DOHH2 (cell line): Measurements from ENCODE around the gene KCNAB1.
"Not testable (repeated sequence)": the region's sequence is repeated elsewhere in the genome, so short reads cannot be mapped to it uniquely, and the experiment has no call there.

Experiments
- H3F3A ChIP-seq: fragments of 200-600 bp; sonication (generic), shearing (Covaris generic); 2 replicates; pipeline ENCODE4 v1.6.0; 2016; ENCODE audit warnings: antibody characterized with exemption, mild to moderate bottlenecking; ENCODE audit not compliant: control insufficient read depth, insufficient read depth
- H3K27ac ChIP-seq: fragments of 200-600 bp; sonication (generic); 2 replicates; pipeline ENCODE4 v1.5.1; 2014; ENCODE audit warnings: low read depth, mild to moderate bottlenecking, low read length, moderate library complexity
- H3K27me3 ChIP-seq: fragments of 200-600 bp; sonication (generic); 2 replicates; pipeline ENCODE4 v1.6.1; 2014; ENCODE audit warnings: mild to moderate bottlenecking, low read length, mixed read lengths; ENCODE audit not compliant: control insufficient read depth
- H3K36me3 ChIP-seq: fragments of 200-600 bp; sonication (generic); 2 replicates; pipeline ENCODE4 v1.6.1; 2014; ENCODE audit warnings: mild to moderate bottlenecking, low read length, moderate library complexity, mixed read lengths; ENCODE audit not compliant: control insufficient read depth
- H3K4me1 ChIP-seq: fragments of 200-600 bp; sonication (generic); 2 replicates; pipeline ENCODE4 v1.6.1; 2014; ENCODE audit warnings: mild to moderate bottlenecking, low read length, mixed read lengths; ENCODE audit not compliant: control insufficient read depth
- H3K4me2 ChIP-seq: fragments of 200-600 bp; sonication (generic); 2 replicates; pipeline ENCODE4 v1.6.0; 2014; ENCODE audit warnings: mild to moderate bottlenecking, low read length, moderate library complexity
- H3K4me3 ChIP-seq: fragments of 200-600 bp; sonication (generic); 2 replicates; pipeline ENCODE4 v1.5.1; 2014; ENCODE audit warnings: mild to moderate bottlenecking, low read length, mixed read lengths
- H3K79me2 ChIP-seq: fragments of 200-600 bp; sonication (generic); 2 replicates; pipeline ENCODE4 v1.6.1; 2014; ENCODE audit warnings: mild to moderate bottlenecking, low read length, mixed read lengths; ENCODE audit not compliant: control insufficient read depth
- H3K9me2 ChIP-seq: fragments of 200-600 bp; sonication (generic); replicated peaks from 2 replicates; pipeline ENCODE4 v1.6.1; 2014; ENCODE audit warnings: mild to moderate bottlenecking, low read length, mixed read lengths; ENCODE audit not compliant: control insufficient read depth
- H3K9me3 ChIP-seq: fragments of 200-600 bp; sonication (generic); 2 replicates; pipeline ENCODE4 v1.6.1; 2014; ENCODE audit warnings: antibody characterized with exemption, low read length, mixed read lengths; ENCODE audit not compliant: control insufficient read depth, insufficient read depth
- H4K20me1 ChIP-seq: fragments of 200-600 bp; sonication (generic); 2 replicates; pipeline ENCODE4 v1.6.0; 2014; ENCODE audit warnings: low read depth, mild to moderate bottlenecking, antibody characterized with exemption, low read length, moderate library complexity; ENCODE audit not compliant: control insufficient read depth, insufficient read depth
- CTCF ChIP-seq: fragments of 200-600 bp; sonication (generic); IDR thresholded peaks from one replicate; pipeline ENCODE4 v1.5.1; 2014; ENCODE audit warnings: antibody characterized with exemption, mild to moderate bottlenecking, low read depth, low read length; ENCODE audit not compliant: poor library complexity, severe bottlenecking
- EZH2phosphoT487 ChIP-seq: fragments of 200-600 bp; sonication (generic); IDR thresholded peaks from 2 replicates; pipeline ENCODE4 v1.6.1; 2017; ENCODE audit warnings: borderline replicate concordance, mild to moderate bottlenecking, antibody characterized with exemption, low read length, moderate library complexity, mixed read lengths

The KCNAB1 gene

GRCh38 chr3:156226676-156227420 lies 106.5 kb downstream of the KCNAB1 start:
- no peak overlapping the region for H3K27ac ChIP-seq
- no peaks in the 10 kb centered on the region for H3K79me2 ChIP-seq
- no peak for TF ChIP-seq CTCF
- TF ChIP-seq EZH2phosphoT487: no peak
- H3K4me2 ChIP-seq: no peak overlapping the region
- H4K20me1 ChIP-seq: no peaks in the 10 kb centered on the region
- H3K9me3 ChIP-seq: no peaks in the 10 kb centered on the region
- no peaks in the 10 kb centered on the region for H3F3A ChIP-seq
- H3K36me3 ChIP-seq: no peaks in the 10 kb centered on the region
- H3K27me3 ChIP-seq: no peaks in the 10 kb centered on the region
- no peak overlapping the region for H3K4me3 ChIP-seq
- H3K4me1 ChIP-seq: no peaks in the 10 kb centered on the region
- no peaks in the 10 kb centered on the region for H3K9me2 ChIP-seq

GRCh38 chr3:156227704-156228103 lies 107.3 kb downstream of the KCNAB1 start:
- H3K27ac ChIP-seq: no peak overlapping the region
- no peaks in the 10 kb centered on the region for H3K79me2 ChIP-seq
- no peaks in the 10 kb centered on the region for H3K36me3 ChIP-seq
- H3F3A ChIP-seq: no peaks in the 10 kb centered on the region
- no peaks in the 10 kb centered on the region for H3K9me3 ChIP-seq
- H3K9me2 ChIP-seq: no peaks in the 10 kb centered on the region
- H3K4me2 ChIP-seq: no peak overlapping the region
- H3K4me3 ChIP-seq: no peak overlapping the region
- H3K27me3 ChIP-seq: no peaks in the 10 kb centered on the region
- no peaks in the 10 kb centered on the region for H4K20me1 ChIP-seq
- no peak for TF ChIP-seq CTCF
- no peak for TF ChIP-seq EZH2phosphoT487
- H3K4me1 ChIP-seq: no peaks in the 10 kb centered on the region

- Histone ChIP-seq H3K9me3 (no peaks in the 10 kb centered on the region), H3K4me3 (no peak overlapping the region), H3F3A (no peaks in the 10 kb centered on the region), H4K20me1 (no peaks in the 10 kb centered on the region), H3K36me3 (no peaks in the 10 kb centered on the region), H3K27ac (no peak overlapping the region), H3K9me2 (no peaks in the 10 kb centered on the region), H3K79me2 (no peaks in the 10 kb centered on the region), H3K4me2 (no peak overlapping the region), H3K4me1 (no peaks in the 10 kb centered on the region), H3K27me3 (no peaks in the 10 kb centered on the region)
- TF ChIP-seq EZH2phosphoT487 (no peak), CTCF (no peak)
These were observed 110.0 kb downstream of the KCNAB1 start for GRCh38 chr3:156230278-156230900.

GRCh38 chr3:156231221-156231620 lies 110.8 kb downstream of the KCNAB1 start:
- not testable (repeated sequence) for H3K27ac ChIP-seq, H3K9me3 ChIP-seq, H3K4me2 ChIP-seq, H3K9me2 ChIP-seq, H3K4me1 ChIP-seq, H3K36me3 ChIP-seq, H3K79me2 ChIP-seq, H3K4me3 ChIP-seq, H3F3A ChIP-seq, H4K20me1 ChIP-seq, H3K27me3 ChIP-seq
